Stimulated activated CD8-positive, alpha-beta memory T cell treated with anti-CD3 and anti-CD28 coated beads, Interleukin-12 subunit alpha, Interleukin-12 subunit beta, amount 100 ng/mL, for 4 hours (primary cell): Measurements from ENCODE around the gene CCDC196.
"Not testable (repeated sequence)": the region's sequence is repeated elsewhere in the genome, so short reads cannot be mapped to it uniquely, and the experiment has no call there.

Source experiments
- DNase-seq: peaks from one replicate; pipeline ENCODE4 v3.0.0-alpha.2; 2020; ENCODE audit warnings: low read depth

CCDC196 gene

GRCh38 chr14:66495218-66496098 lies 9.3 kb downstream of the CCDC196 start:
- DNase-seq, result no peak

DNA sequence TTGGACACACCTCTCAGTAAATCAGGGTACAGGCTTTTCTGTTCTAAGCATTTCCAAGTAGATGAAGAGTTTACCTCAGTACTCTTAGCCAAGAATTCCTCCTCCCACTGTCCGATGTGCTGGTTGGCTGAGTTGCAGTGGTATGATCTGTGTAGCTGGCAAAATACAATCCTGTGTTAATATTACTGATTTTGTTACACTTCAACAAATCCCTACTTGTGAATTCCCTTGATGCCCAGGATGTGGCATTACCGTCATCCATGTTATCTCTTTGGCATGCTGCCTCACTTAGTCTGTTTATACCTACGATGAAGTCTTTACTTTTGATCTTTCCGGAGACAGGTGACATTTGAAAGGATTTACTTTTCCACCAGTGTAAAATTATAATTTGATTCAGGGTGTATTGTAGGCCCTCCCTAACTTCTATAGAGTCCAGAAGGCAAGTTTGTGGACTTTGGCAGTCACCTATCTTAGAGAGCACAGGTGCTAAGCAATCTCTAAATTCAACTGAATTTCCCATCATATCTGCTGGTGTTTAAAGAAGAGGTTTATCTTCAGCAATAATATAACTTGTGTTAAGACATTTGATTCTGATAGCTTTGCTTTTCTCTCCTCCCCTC lies 10.1 kb downstream of the CCDC196 start:
- DNase-seq, result no peak

GRCh38 chr14:66496911-66497310 lies 10.7 kb downstream of the CCDC196 start:
- no peak for DNase-seq

GRCh38 chr14:66498311-66498710 lies 12.1 kb downstream of the CCDC196 start:
- DNase-seq, result no peak

GRCh38 chr14:66501592-66501991 lies 15.4 kb downstream of the CCDC196 start:
- DNase-seq, result no peak

DNA sequence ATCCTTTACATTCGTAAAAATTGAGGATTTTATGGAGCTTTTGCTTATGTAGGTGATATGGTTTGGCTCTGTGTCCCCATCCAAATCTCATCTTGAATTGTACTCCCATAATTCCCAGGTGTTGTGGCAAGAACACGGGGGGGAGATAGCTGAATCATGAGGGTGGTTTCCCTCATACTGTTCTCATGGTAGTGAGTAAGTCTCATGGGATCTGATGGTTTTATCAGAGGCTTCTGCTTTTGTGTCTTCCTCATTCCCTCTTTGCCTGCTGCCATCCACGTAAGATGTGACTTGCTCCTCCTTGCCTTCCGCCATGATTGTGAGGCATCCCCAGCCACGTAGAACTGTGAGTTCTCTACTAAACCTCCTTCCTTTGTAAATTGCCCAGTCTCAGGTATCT lies 16.7 kb downstream of the CCDC196 start:
- not testable (repeated sequence) for DNase-seq

GRCh38 chr14:66503532-66503931 lies 17.4 kb downstream of the CCDC196 start:
- DNase-seq, result no peak

DNA sequence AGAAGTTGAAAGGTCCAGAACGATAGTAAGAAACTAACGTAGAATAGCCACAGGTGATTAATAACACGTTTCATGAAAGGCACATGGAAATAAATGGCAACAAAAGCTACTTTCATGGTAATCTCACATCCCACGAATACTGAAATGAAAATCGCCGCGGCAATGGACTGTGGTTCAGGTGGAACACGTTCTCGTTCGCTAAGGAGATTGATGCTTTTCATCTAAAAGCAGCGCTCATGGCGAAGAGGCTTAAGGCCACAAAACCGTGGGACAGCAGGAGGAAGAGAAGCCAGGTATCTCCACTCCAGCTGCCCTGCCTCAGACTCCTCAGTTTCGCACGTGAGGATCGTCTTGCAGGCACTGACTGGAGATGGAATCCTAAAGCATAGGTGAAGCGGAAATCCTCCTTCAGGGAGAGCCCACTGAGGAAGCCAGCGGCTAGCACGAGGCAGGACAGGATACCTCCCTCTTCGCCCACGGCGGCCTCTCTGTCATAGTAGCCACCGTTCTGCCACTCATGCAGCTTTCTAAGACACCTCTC lies 21.1 kb downstream of the CCDC196 start:
- DNase-seq, result no peak

DNA sequence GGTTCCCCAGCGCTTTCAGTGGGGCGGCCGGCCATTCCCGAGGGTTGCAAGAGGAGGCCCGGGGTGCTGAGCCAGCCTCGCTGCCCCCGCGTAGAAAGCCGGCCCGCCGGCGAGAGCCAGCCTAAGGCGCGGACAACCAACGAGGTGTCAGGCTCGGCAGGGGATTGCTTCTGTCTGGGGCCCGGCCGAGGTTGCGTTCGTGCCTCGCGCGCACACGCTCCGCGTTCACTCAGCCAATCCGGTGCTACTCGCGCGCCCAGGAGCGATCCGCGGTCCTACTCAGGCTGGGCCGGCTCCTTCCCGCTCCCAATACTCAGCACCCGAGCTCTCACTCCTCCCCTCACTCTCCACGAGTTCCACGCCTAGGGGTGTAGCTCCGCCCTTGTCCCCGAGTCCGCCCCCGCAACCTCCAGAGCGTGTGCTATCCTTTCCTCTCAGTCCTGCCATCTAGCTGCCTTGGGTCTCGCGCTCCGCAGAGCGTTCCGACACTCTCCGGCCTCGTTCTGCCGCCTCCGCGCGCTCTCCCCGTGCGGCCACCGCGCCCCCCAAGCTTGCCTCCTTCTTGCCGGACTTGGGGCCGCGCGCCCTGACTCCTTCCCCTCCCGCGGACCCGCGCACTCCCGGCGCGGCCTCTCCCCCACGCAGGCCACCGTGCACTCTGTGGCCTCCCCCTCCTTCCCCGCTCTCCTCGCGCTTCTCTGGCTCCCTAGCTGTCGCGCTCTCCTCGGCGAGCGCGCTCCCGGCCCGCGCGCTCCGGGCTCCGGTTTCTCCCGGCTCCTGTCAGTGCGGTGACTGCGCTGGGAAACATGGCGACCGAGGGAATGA lies 21.8 kb downstream of the CCDC196 start, which contains the start of gene GPHN:
Gene GPHN, plus strand, starts transcription at position 426 of the 825 bp plus-strand sequence.
- peak; percentile 74 for DNase-seq

DNA sequence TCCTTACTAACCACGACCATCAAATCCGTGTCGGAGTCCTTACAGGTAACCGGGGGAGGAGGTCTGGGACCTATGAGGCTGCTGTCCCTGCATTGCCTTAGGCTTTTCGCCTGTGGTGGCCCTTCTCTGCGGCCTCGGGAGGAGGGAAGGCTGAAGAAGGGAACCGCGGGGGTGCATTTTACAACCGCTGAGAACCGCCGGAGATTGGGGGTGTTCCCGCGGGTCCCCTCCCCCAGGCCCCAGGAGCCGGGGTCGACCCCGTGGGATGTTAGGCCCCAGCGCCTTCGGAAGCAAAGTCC lies 22.3 kb downstream of the CCDC196 start:
- DNase-seq, result peak; percentile 8

DNA sequence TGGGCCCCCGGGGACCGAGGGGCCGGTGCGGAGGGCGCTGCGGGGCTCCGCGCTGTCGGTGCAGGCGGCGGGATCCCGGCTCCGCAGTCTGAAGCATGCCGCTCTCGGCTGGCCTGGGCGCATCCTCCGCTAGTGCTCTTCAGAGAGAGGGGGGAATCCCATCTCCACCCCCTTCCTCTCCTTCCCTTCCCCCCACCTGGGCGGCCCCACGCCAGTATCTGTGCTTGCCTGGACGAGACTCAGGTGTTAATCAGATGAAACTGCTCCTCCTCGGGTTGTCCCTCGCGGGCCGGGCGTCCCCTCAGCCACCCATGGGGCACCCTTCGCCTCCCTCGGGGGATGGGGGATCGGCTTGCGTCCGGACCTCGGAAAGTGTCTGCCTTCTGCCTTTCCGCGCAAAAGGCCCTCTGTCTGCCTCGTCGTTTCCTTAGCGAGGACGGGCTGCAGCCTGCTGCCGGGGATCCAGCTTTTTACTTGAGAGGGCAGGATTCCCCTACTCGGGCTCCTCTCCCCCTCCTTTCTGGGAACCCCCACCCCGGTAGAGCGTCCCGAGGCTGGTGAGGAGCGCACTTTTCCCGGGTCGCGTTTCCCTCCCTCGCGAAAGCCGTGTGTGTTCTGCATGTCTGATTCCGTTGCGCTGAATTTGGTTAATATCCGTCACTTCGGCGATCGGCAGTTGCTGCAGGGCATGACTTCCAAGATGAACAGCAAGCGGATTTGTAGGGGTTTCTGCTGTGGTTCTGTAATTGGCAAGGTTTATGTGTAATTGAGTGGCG lies 22.9 kb downstream of the CCDC196 start:
- DNase-seq, result peak; percentile 31

DNA sequence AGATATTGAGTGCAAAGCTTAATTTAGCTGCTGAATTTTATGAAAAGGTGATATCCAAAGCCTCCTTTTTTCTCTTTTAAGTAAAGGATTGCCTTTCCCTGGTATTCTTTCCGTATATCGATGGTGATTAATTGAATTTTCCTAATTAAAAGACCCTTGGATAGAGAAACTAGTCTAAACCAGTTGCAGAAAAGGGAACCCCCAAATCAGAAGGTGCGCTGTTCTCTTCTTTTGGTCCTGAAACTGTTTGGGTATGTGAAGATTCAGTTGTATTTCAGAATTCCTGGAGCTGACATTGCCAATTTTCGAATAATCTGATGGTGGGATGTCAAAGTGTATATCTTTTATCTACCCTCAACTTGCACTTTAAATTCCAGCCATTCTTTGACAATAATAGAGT lies 23.7 kb downstream of the CCDC196 start:
- no peak for DNase-seq

DNA sequence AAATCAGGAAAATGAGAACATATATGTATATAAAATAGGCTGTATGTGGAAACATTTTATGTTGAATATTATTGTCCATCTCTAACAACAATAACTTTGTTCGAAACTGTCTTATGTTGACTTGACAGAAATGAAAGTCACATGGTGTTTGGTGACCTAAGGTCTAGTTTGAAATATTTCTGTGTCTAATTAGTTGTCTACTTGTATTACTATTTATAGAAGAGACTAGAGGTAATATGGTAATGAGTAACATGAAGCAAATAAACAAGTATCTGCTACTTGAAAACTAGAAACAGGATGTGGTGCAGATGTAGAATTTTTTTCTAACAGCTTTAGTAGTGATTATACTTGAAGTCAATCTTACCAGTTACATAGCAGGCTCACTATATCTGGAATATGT lies 25.7 kb downstream of the CCDC196 start:
- DNase-seq, result no peak

- no peak for DNase-seq
These were observed 28.0 kb downstream of the CCDC196 start for GRCh38 chr14:66514213-66514612.

DNA sequence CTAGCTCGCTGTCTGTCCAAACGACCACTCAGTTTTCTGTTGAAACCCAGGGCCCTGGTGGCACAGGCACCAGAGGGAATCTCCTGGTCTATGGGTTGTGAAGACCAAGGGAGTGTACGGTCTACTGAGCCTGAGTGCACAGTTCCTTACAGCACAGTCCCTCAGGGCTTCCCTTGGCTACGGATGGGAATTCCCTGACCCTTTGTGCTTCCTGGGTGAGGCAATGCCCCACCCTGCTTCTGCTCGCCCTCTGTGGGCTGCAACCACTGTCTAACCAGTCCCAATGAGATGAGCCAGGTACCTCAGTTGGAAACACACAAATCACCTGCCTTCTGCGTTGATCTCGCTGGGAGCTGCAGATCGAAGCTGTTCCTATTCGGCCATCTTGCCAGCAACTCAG lies 44.4 kb downstream of the CCDC196 start:
- DNase-seq, result no peak

- DNase-seq, result no peak
These were observed 52.9 kb downstream of the CCDC196 start for GRCh38 chr14:66539034-66539433.

GRCh38 chr14:66540038-66540437 lies 53.9 kb downstream of the CCDC196 start:
- no peak for DNase-seq

DNA sequence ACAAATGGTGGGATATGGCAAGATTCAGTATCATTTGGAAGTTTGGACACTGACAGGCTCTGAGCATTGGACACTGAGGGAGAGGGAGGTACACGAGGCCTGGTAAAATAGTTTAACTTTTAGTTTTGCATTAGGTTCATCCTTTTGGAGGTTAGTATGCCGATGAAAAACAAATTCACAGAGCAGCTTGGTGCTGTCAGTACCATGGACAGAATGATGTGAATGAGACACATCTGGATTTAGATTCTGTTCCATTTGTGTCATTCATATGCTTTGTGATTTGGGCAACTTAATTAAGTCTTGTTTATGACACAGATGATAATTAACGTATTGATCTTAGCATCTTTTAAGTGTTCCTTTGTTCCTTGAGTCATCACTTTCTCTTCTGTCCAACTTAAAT lies 55.5 kb downstream of the CCDC196 start:
- DNase-seq, result no peak

GRCh38 chr14:66543996-66544395 lies 57.8 kb downstream of the CCDC196 start:
- no peak for DNase-seq

GRCh38 chr14:66545191-66545590 lies 59.0 kb downstream of the CCDC196 start:
- not testable (repeated sequence) for DNase-seq

DNA sequence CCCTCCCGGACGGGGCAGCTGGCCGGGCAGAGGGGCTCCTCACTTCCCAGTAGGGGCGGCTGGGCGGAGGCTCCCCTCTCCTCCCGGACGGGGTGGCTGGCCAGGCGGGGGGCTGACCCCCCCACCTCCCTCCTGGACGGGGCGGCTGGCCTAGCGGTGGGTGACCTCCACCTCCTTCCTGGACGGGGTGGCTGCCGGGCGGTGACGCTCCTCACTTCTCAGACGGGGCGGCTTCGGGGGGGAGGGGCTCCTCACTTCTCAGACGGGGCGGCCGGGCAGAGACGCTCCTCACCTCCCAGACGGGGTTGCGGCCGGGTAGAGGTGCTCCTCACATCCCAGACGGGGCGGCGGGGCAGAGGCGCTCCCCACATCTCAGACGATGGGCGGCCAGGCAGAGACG lies 59.6 kb downstream of the CCDC196 start:
- DNase-seq, result not testable (repeated sequence)
